Eye (tissue), 1 donor: ENCODE data around the gene AKT1.
A peak's percentile ranks its signal among the peaks of the same experiment; 100 is the strongest.
"Not testable (repeated sequence)": the region's sequence is repeated elsewhere in the genome, so short reads cannot be mapped to it uniquely, and the experiment has no call there.

Source experiments
- DNase-seq: peaks from one replicate; pipeline ENCODE4 v3.0.0-alpha.2; 2015

Gene AKT1

GRCh38 chr14:104818714-104819161 lies 23.2 kb upstream of the AKT1 start:
- no peak for DNase-seq

- no peak for DNase-seq
Measured at GRCh38 chr14:104817930-104818713, 22.6 kb upstream of the AKT1 start.

DNA sequence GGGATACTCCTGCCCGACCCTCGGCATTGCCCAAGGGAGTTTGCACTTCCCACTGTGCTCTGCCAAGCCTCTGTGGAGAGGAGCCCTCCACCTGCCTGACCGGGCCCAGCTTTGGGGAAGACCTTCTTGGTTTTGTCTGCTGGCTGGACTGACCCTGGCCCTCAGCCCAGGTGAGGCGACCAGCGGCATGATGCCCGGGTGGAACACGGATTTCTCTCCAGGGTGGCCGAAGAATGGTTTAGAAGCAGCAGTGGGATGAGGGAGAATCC lies 21.0 kb upstream of the AKT1 start:
- DNase-seq: no peak

DNA sequence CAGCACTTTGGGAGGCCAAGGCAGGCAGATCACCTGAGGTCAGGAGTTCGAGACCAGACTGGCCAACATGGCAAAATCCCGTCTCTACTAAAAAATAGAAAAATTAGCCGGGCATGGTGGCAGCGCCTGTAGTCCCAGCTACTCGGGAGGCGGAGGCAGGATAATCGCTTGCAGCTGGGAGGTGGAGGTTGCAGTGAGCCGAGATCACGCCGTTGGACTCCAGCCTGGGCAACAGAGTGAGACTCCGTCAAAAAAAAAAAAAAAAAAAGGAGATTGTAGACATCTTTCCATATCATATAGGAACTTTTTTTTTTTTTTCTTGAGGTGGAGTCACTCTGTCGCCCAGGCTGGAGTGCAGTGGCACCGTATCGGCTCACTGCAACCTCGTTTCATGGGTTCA lies 19.2 kb upstream of the AKT1 start:
- DNase-seq: not testable (repeated sequence)

DNA sequence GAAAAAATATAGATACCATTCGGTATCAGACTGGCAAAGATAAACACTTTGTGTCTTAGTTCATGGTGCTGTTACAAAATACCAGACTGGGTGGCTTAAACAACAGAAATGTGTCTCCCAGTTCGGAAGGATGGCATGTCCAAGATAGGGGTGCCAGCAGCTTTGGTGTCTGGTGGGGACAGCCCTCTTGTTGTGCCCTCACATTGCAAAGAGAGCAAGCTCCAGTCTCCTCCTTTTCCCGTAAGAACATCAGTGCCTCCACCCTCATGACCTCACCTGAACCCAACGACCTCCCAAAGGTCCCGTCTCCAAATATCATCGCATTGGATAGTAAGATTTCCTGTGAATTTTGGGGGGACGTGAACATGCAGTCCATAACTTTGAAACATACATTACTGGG lies 17.7 kb upstream of the AKT1 start:
- no peak for DNase-seq

DNA sequence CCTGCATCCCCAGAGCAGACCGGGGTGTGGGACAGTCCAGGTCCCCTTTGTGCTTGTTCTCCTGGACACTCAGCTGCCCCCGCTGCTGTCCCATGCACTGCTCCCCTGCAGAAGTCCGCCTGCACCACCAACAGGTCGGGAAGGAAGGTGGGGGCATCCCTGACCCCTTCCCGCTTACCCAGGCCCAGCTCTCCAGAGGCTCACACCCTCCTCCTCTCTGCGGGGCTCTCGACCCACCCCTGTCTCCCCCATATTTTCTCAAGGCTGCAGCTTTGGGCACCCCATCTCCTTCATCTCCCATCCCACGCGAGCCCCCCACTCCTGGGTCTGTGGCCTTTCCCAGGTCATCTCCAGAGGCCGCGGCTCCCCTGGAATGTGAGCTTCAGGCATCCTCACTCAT lies 14.8 kb upstream of the AKT1 start:
- no peak for DNase-seq

- DNase-seq: no peak
Measured at GRCh38 chr14:104808456-104808855, 12.9 kb upstream of the AKT1 start.

GRCh38 chr14:104806625-104807465 lies 11.3 kb upstream of the AKT1 start:
- no peak for DNase-seq

DNA sequence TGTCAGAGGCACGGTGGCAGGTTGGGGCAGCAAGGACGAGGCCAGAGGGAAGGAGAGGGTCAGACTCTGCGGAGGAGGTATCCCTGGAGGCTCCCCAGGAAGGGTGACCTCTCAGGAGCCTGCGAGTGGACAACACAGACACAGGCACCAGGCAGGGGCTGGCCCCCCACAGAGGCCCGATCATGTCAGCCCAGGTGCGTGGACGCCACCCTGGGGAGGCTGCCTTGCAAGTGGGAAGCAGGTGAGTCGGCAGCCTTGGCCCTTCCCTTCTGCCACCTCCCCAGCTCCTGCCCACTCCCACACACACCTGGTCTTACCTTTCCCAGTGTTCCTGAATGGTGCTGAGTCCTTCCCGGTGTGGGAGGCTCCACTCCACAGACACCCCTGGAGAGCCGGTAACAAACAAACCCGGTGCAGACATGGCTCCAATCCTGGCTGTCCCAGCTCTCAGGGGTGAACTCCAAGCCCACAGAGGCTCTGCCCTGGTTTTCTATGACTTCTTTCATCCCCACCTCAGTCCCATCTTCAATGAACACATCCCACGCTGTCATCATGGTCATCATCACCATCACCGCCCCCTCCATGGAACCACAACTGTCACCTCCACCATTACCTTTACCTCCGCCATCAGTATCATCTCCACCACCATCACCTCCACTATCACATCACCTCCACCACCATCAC lies 10.5 kb upstream of the AKT1 start:
- no peak for DNase-seq

DNA sequence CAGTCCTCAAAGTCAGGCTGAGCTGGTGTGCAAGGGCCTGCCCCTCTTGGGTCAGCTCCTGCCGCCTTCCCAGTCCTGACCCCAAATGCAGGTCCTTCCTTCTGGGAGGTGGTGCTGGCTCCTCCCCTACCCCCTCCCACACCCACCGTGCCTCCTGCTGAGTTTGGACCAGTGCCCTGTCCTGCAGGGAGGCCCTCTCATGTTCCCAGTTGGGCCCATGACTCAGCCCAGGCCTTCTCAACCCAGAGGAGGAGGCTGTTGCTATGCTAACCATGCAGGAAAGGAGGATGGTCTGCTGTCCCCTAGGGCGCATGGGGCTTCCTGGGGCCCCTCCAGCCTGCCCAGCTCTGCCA lies 9.8 kb upstream of the AKT1 start:
- DNase-seq: no peak

GRCh38 chr14:104804481-104805325 lies 9.2 kb upstream of the AKT1 start:
- no peak for DNase-seq

GRCh38 chr14:104803912-104804410 lies 8.4 kb upstream of the AKT1 start:
- DNase-seq: no peak

GRCh38 chr14:104803280-104803911 lies 7.8 kb upstream of the AKT1 start:
- DNase-seq: no peak

DNA sequence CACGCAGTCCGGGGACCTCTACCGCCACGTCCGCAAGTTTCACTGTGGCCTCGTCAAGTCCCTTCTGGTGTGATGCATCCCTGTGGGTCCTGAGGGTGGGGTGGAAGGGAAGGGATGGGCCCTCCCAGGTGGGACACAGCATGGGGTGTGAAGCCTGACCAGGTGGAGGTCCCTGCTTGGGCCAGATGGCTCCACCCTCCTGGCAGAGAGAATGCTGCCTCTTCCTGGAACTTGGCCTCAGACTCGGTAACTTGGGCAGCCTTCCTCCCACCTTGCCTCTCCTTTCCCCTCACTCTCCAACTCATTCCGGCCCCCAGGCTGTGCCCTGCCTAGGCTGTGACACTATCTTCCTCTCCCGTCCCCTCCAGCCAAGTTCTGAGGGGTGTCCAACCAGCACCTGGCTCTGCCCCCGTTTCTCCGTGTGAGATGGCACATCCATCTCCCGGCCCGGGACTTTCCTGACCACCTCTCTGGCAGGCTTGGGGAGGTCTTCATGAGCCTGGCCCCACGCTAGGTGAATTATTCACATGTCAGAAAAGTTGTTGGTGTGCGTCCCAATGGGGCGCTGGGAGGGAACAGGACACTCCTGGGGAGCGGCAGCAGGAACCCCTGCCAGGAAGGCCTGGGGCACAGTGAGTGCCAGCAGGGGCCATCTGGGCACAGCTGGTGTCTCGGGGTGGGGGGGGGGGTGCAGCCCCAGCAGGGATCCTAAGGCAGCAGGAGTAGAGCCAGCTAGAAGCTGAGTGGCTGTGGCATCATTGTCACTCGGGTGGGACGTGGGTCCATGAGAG lies 7.0 kb upstream of the AKT1 start:
- no peak for DNase-seq

- DNase-seq: no peak
Measured at GRCh38 chr14:104801520-104802393, 6.2 kb upstream of the AKT1 start.

- peak; percentile 76 for DNase-seq
Measured at GRCh38 chr14:104800771-104801519, 5.4 kb upstream of the AKT1 start, which contains the start of gene ZBTB42. Gene ZBTB42, plus strand, starts transcription at chr14:104801101. Its CDS starts 97 bp downstream, at chr14:104801198.

GRCh38 chr14:104800015-104800770 lies 4.6 kb upstream of the AKT1 start:
- DNase-seq: peak; percentile 81

DNA sequence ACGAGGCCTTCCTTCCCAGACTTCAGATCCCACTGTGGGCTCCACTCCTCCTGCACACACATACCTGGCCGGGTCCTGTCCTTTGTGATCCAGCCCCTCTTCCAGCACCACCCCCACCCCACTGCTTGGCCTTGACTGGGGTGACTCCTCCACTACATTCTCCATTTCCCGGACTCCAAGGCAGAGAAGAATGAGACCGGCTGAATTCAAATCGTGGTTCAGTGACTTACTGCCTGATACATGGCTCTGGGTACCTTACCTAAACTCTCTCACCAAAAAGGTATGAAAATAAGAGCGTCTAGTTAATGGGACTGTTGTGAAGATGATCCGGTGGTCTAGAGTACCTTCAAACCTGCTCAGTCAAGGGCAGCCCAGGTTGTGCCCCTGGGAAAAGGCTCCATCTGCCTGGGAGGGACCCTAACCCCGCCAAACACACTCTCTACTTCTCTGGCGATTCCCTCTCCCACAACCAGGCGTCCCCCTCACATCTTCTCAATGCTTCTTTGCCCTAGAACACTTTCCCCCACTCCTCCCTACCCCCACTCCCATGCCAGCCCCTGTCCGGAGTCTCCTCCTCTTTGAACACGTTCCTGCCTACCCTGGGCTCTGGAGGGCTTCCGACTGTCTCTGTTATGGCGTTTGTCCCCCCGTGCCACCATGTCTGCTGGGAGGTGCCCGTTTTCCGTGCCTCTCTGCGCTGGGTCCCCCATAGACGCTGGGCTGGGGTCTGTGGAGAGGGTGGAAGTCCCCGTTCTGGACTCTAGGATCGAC lies 3.9 kb upstream of the AKT1 start:
- DNase-seq: peak; percentile 85
